H1 (cell line): ENCODE measurements around the gene GTPBP1. TPM values are rescaled to one million over a fixed set of nuclear protein-coding genes. Genes with fewer than 3 reads are reported as not detected.

Source experiments
- CTCF ChIA-PET: fragments of 300-600 bp; sonication (Branson Sonifier 250); formaldehyde crosslinking; loops from one replicate; lab custom pipeline; 2021; ENCODE audit not compliant: partially characterized antibody; lab: Charles Lee
- POLR2A ChIA-PET: fragments of 300-600 bp; sonication (Branson Sonifier 250); formaldehyde crosslinking; loops from one replicate; lab custom pipeline; 2021; ENCODE audit warnings: inconsistent platforms; ENCODE audit not compliant: partially characterized antibody; lab: Charles Lee
- DNase-seq, 2 experiments: peaks; one replicate each; pipeline versions ENCODE4 v3.0.0 to v3.0.0-alpha.2; 2010 to 2022; ENCODE audit warnings: low spot score in 2 of 2, low read depth in 1 of 2, mixed read lengths in 1 of 2
- FAIRE-seq: peaks from 2 replicates; lab custom pipeline; 2011; peaks lifted over from hg19 to GRCh38; lab: Jason Lieb, UNC
- H2AFZ ChIP-seq: 2 replicates; pipeline ENCODE4 v1.8.1; 2012; ENCODE audit warnings: low read length, inconsistent platforms
- H2AK5ac ChIP-seq: 2 replicates; pipeline ENCODE4 v1.6.1; 2013; ENCODE audit warnings: low read depth, low read length
- H2BK120ac ChIP-seq: replicated peaks from 2 replicates; pipeline ENCODE3; 2013; ENCODE audit warnings: low read depth, low read length, inconsistent platforms
- H2BK12ac ChIP-seq: 2 replicates; pipeline ENCODE4 v1.6.1; 2013; ENCODE audit warnings: low read depth, low read length
- H2BK15ac ChIP-seq: 2 replicates; pipeline ENCODE4 v1.6.1; 2013; ENCODE audit warnings: low read length
- H2BK20ac ChIP-seq: 2 replicates; pipeline ENCODE4 v1.6.1; 2013; ENCODE audit warnings: low read length
- H2BK5ac ChIP-seq: 2 replicates; pipeline ENCODE4 v1.6.1; 2013; ENCODE audit warnings: low read depth, low read length
- H3K14ac ChIP-seq: 2 replicates; pipeline ENCODE4 v1.6.1; 2013; ENCODE audit warnings: inconsistent platforms; ENCODE audit not compliant: insufficient read length
- H3K18ac ChIP-seq: 2 replicates; pipeline ENCODE4 v1.6.1; 2013; ENCODE audit warnings: low read length; ENCODE audit errors: extremely low read depth
- H3K23ac ChIP-seq: 2 replicates; pipeline ENCODE4 v1.6.1; 2013; ENCODE audit warnings: inconsistent platforms; ENCODE audit not compliant: insufficient read length
- H3K23me2 ChIP-seq: 2 replicates; pipeline ENCODE4 v1.6.1; 2013; ENCODE audit warnings: low read depth, low read length
- H3K27ac ChIP-seq: 2 replicates; pipeline ENCODE4 v1.6.1; 2011; ENCODE audit warnings: low read depth, low read length, inconsistent platforms
- H3K27me3 ChIP-seq, 4 experiments: replicated peaks in 1 of 4; 1 replicate in 1 of 4; 2 replicates in 3 of 4; pipeline versions ENCODE4 v1.6.1 to v1.8.1; 2011 to 2013; ENCODE audit warnings: low read length in 3 of 4, mild to moderate bottlenecking in 3 of 4, inconsistent platforms in 2 of 4, mixed read lengths in 2 of 4, moderate library complexity in 1 of 4; ENCODE audit not compliant: control insufficient read depth in 3 of 4, insufficient read depth in 3 of 4; ENCODE audit errors: extremely low read depth in 1 of 4
- H3K36me3 ChIP-seq, 4 experiments: 2 replicates each; pipeline versions ENCODE4 v1.6.1 to v1.8.1; 2011 to 2013; ENCODE audit warnings: mild to moderate bottlenecking in 4 of 4, low read length in 3 of 4, moderate library complexity in 2 of 4, control low read depth in 1 of 4, inconsistent platforms in 1 of 4; ENCODE audit not compliant: insufficient read depth in 4 of 4, control insufficient read depth in 2 of 4
- H3K4ac ChIP-seq: replicated peaks from 2 replicates; pipeline ENCODE3; 2013; ENCODE audit warnings: low read length, low read depth, mixed read lengths, inconsistent platforms; ENCODE audit not compliant: insufficient read length
- H3K4me1 ChIP-seq, 4 experiments: replicated peaks in 1 of 4; 1 replicate in 1 of 4; 2 replicates in 3 of 4; pipeline versions ENCODE4 v1.6.1 to v1.8.1; 2011 to 2013; ENCODE audit warnings: low read length in 3 of 4, inconsistent platforms in 2 of 4, mixed read lengths in 1 of 4; ENCODE audit not compliant: insufficient read depth in 4 of 4, control insufficient read depth in 3 of 4
- H3K4me2 ChIP-seq, 2 experiments: 2 replicates each; pipeline versions ENCODE4 v1.6.1 to v1.8.1; 2011 to 2013; ENCODE audit warnings: low read depth in 2 of 2, low read length in 2 of 2, control low read depth in 1 of 2, inconsistent platforms in 1 of 2, mild to moderate bottlenecking in 1 of 2; ENCODE audit not compliant: insufficient read depth in 1 of 2
- H3K4me3 ChIP-seq, 4 experiments: fragments of 200-600, 300-600 bp in 1 of 4; sonication (generic), shearing (Covaris generic), sonication (Bioruptor Twin) in 1 of 4; 2 replicates each; pipeline versions ENCODE4 v1.5.1 to v1.8.1; 2011 to 2016; ENCODE audit warnings: low read length in 4 of 4, low read depth in 3 of 4, control low read depth in 2 of 4, inconsistent platforms in 2 of 4, mild to moderate bottlenecking in 2 of 4, mixed read lengths in 1 of 4, moderate library complexity in 1 of 4; ENCODE audit not compliant: insufficient read depth in 2 of 4; ENCODE audit errors: extremely low read depth in 1 of 4
- H3K56ac ChIP-seq: replicated peaks from 2 replicates; pipeline ENCODE3; 2013; ENCODE audit warnings: low read depth, mild to moderate bottlenecking, mixed read lengths, low read length, inconsistent platforms; ENCODE audit not compliant: insufficient read length
- H3K79me1 ChIP-seq: 2 replicates; pipeline ENCODE4 v1.6.1; 2013; ENCODE audit warnings: low read depth, low read length, control low read depth
- H3K79me2 ChIP-seq, 2 experiments: 2 replicates each; pipeline versions ENCODE4 v1.6.1 to v1.8.1; 2012 to 2013; ENCODE audit warnings: low read length in 2 of 2, mild to moderate bottlenecking in 2 of 2, inconsistent platforms in 1 of 2; ENCODE audit not compliant: insufficient read depth in 2 of 2, control insufficient read depth in 1 of 2
- H3K9ac ChIP-seq, 4 experiments: replicated peaks in 1 of 4; 1 replicate in 1 of 4; 2 replicates in 3 of 4; pipeline versions ENCODE4 v1.6.1 to v1.8.1; 2011 to 2013; ENCODE audit warnings: low read depth in 3 of 4, low read length in 3 of 4, control low read depth in 2 of 4, mild to moderate bottlenecking in 2 of 4, moderate library complexity in 2 of 4, inconsistent platforms in 1 of 4; ENCODE audit errors: extremely low read depth in 1 of 4
- H3K9me3 ChIP-seq, 2 experiments: 2 replicates each; pipeline versions ENCODE4 v1.6.1 to v1.8.1; 2012 to 2013; ENCODE audit warnings: mild to moderate bottlenecking in 2 of 2, moderate library complexity in 2 of 2, control low read depth in 1 of 2, inconsistent platforms in 1 of 2, low read depth in 1 of 2, low read length in 1 of 2, mixed read lengths in 1 of 2; ENCODE audit not compliant: insufficient read depth in 2 of 2
- H4K20me1 ChIP-seq, 2 experiments: replicated peaks in 1 of 2; 2 replicates each; pipeline versions ENCODE3 to v1.8.1; 2011 to 2013; ENCODE audit warnings: inconsistent platforms in 2 of 2, low read length in 2 of 2, mild to moderate bottlenecking in 1 of 2; ENCODE audit not compliant: insufficient read depth in 2 of 2, control insufficient read depth in 1 of 2
- H4K5ac ChIP-seq: 2 replicates; pipeline ENCODE4 v1.6.1; 2013; ENCODE audit warnings: low read length, low read depth, mixed read lengths, inconsistent platforms; ENCODE audit not compliant: insufficient read length
- H4K8ac ChIP-seq: 2 replicates; pipeline ENCODE4 v1.8.0; 2013; ENCODE audit warnings: mild to moderate bottlenecking, moderate library complexity, low read length, inconsistent platforms; ENCODE audit not compliant: insufficient read depth; ENCODE audit errors: extremely low read depth
- H4K91ac ChIP-seq: replicated peaks from 2 replicates; pipeline ENCODE3; 2013; ENCODE audit warnings: low read length, mixed read lengths, inconsistent platforms; ENCODE audit not compliant: insufficient read length
- CHD1 ChIP-seq: IDR thresholded peaks from 2 replicates; pipeline ENCODE4 v1.6.1; 2012; ENCODE audit warnings: low read depth, low read length, improper control_type of control experiment
- E2F6 ChIP-seq: IDR thresholded peaks from 2 replicates; pipeline ENCODE4 v1.6.1; 2012; ENCODE audit warnings: inconsistent platforms
- KDM5A ChIP-seq: fragments of 200-600 bp; IDR thresholded peaks from 2 replicates; pipeline ENCODE4 v1.7.1; 2012; ENCODE audit warnings: mild to moderate bottlenecking, low read length, inconsistent platforms, mixed read lengths
- MAFK ChIP-seq: IDR thresholded peaks from 2 replicates; pipeline ENCODE4 v1.6.1; 2012; ENCODE audit warnings: low read depth, mild to moderate bottlenecking, improper control_type of control experiment, low read length
- YY1 ChIP-seq: IDR thresholded peaks from 2 replicates; pipeline ENCODE4 v1.6.1; 2011; ENCODE audit warnings: low read depth, mild to moderate bottlenecking, low read length
- ZNF274 ChIP-seq: IDR thresholded peaks from 2 replicates; pipeline ENCODE4 v1.7.0; 2012; ENCODE audit warnings: low read length, borderline replicate concordance; ENCODE audit errors: extremely low read depth
- WGBS, 2 experiments: shearing (Covaris generic) in 1 of 2; methylation state at CpG; one replicate each; pipeline versions ENCODE4 v1.1.6 to v1.1.7; 2013 to 2015; ENCODE audit warnings: low lambda C conversion rate in 2 of 2, mixed read lengths in 2 of 2, inconsistent platforms in 1 of 2, low coverage in 1 of 2, missing lambda C conversion rate in 1 of 2; ENCODE audit not compliant: insufficient replicate concordance in 2 of 2, insufficient coverage in 1 of 2, insufficient read length in 1 of 2; ENCODE audit errors: extremely low coverage in 1 of 2, missing lambda C conversion rate in 1 of 2; 5-methylcytosine and 5-hydroxymethylcytosine counted together
- polyA plus RNA-seq, 7 experiments: library from polyadenylated mRNA; depleted of rRNA in 3 of 7; stranded (reverse) in 5 of 7; unstranded in 2 of 7; fragments of >200 nt in 5 of 7; fragments of 200-250 nt in 2 of 7; gene quantifications; 1 replicate in 5 of 7; 2 replicates in 1 of 7; 4 replicates in 1 of 7; pipeline versions ENCODE4 v1.2.1 to v1.2.3, GENCODE V29; 2011 to 2013; ENCODE audit warnings: missing spikeins in 2 of 7, mixed read lengths in 2 of 7
- total RNA-seq: library from RNA; stranded (reverse); fragmentation: NEBNext Ultra II Directional; extraction: Animal tissue kit (Norgen Biotek cat#: 25700); gene quantifications from 2 replicates; pipeline ENCODE4 v1.2.1, GENCODE V29; 2021

Gene GTPBP1
- total and polyA plus RNA-seq, 2 of the 8 experiments (the other 6 are each of a cell fraction or from before 2014, with no cell fraction given), result 53.1 to 91.8 TPM

- no peaks in the 10 kb centered on the region for H3K23me2 ChIP-seq
- no peak overlapping the region for H2AFZ ChIP-seq
- WGBS, 2 experiments, result 88% methylated on average over 7 of the region's 8 CpGs; no CpG with 5 or more reads in 1 of the 2 experiments
- no peak overlapping the region for H3K23ac ChIP-seq
- POLR2A ChIA-PET, result interaction anchor here (0.6 to 5.1 kb wide), 2 partner anchors 7 to 77 kb away, joined by 3 to 39 read pairs; partner anchors contain the start of gene GTPBP1
- H3K4ac ChIP-seq, result no peak overlapping the region
- no peak overlapping the region for H2BK20ac ChIP-seq
- no peak overlapping the region for H3K27ac ChIP-seq
- H3K4me3 ChIP-seq, result no peak overlapping the region
- no peak overlapping the region for H2BK5ac ChIP-seq
- no peak overlapping the region for H3K56ac ChIP-seq
- CTCF ChIA-PET, result interaction anchor here (0.5 to 5.1 kb wide), 5 partner anchors 11 to 665 kb away, joined by 3 to 26 read pairs (median 6); no protein-coding TSS in a partner anchor
- peaks cover 7 to 26% of the 10 kb centered on the region in 2 experiments for H4K20me1 ChIP-seq
- H3K9ac ChIP-seq, result no peak overlapping the region
- TF ChIP-seq YY1 (no peak), ZNF274 (no peak), E2F6 (no peak), CHD1 (no peak), KDM5A (no peak), MAFK (no peak)
- no peak overlapping the region for H3K18ac ChIP-seq
- no peak overlapping the region; a peak in 1 of 4 replicates for H3K4me2 ChIP-seq
- H3K79me1 ChIP-seq, result peaks cover 24% of the 10 kb centered on the region
- H4K91ac ChIP-seq, result no peak overlapping the region
- no peaks in the 10 kb centered on the region for H3K9me3 ChIP-seq
- H4K5ac ChIP-seq, result no peak overlapping the region
- FAIRE-seq (no peak), DNase-seq (no peak)
- H2BK15ac ChIP-seq, result no peak overlapping the region
- no peak overlapping the region for H4K8ac ChIP-seq
- H3K27me3 ChIP-seq, result no peaks in the 10 kb centered on the region
- no peak overlapping the region for H3K14ac ChIP-seq
- H3K36me3 ChIP-seq, result peaks cover 4 to 49% (median 21%) of the 10 kb centered on the region in 4 experiments; a peak in 6 of 8 replicates
- peaks cover 4 to 10% (median 6%) of the 10 kb centered on the region in 4 experiments for H3K4me1 ChIP-seq
- H2BK120ac ChIP-seq, result no peak overlapping the region
- H3K79me2 ChIP-seq, result peaks cover 3 to 69% of the 10 kb centered on the region in 2 experiments
- H2AK5ac ChIP-seq, result no peak overlapping the region
- no peak overlapping the region for H2BK12ac ChIP-seq
These were observed 8.2 kb downstream of the GTPBP1 start for GRCh38 chr22:38713921-38714320.
